ENCODE data around the gene FAHD1.

The FAHD1 gene

DNA sequence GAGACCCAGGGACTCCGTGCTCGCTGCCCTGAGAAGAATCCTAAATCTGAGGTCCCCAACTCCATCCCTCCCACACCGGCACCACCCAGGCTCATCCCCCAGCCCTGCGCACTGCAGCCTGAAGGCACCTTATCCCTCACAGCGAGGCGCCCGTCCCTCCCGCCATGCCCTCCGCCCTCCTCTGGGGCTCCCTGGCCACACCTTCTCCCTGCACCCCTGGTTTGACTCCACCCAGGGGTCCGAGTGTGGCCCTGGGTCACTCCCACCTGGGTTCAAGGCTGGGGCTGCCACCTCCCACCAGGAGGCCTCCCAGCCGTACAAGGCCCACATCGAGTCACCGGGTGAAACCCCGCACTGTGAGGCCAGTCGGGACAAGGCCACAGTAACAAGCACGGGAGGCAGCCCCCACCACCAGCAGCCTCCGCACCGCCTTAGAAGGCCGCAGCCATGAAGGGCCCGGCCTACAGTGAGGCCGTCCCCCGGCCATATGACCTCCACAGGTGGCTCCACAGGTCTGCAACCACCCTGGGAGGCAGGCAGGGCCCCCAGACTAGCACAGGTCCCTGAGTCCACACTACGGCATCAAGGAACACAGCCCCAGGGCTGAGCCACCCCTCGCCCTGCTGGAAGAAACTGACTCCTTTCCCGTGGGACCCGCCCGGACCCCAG, 8.7 kb upstream of the FAHD1 start:
- DNase-seq, result no peak

DNA sequence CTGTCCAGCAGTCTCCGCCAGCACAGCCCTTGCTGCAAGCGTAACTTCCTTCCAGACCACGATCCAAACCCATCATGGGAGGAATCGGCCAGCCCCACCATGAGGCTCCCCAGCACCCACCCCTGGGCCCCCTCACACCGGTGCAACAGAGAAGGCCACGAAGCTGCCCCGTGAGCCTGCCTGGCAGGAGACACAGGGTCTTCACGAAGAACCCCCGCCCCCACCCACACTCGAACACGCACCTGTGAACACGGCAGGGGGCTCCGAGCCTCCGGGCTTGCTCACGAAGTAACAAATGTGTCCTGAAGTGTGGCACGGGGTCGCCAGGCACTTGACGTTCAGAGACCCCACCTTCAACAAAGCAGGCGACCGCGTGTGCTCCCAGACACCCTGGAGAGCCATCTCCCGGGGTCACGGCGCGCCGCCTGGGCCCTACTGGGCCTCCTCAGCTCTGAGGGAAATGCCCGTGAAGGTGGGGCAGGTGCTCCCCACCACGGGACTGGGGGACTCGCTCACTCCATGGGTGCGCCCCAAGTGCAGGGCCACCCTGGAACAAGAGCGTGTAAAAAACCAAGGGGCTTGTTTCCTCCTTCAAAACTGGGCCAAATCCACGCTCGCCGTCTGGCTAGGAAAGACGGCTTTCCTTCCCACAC, 8.0 kb upstream of the FAHD1 start:
- no peak for DNase-seq

DNA sequence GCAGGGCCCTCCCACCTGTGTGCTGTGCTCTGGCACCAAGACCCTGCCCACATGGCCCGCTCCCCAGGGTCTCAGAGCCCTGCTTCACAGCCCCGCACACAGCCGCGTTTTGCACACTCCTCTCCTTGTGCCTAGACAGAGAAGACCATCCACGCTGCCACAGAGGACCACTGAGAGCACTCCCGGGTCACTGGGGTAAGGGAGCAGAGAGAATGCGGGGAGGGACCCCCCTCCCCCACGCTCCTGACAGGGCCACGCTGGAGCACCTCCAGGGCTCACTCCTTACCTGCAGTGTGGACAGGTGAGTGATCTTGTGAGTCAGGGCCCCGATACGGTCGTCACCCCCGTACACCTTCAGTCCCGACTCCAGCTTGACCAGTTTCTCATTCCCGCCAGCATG, 7.4 kb upstream of the FAHD1 start:
- DNase-seq, result no peak

DNA sequence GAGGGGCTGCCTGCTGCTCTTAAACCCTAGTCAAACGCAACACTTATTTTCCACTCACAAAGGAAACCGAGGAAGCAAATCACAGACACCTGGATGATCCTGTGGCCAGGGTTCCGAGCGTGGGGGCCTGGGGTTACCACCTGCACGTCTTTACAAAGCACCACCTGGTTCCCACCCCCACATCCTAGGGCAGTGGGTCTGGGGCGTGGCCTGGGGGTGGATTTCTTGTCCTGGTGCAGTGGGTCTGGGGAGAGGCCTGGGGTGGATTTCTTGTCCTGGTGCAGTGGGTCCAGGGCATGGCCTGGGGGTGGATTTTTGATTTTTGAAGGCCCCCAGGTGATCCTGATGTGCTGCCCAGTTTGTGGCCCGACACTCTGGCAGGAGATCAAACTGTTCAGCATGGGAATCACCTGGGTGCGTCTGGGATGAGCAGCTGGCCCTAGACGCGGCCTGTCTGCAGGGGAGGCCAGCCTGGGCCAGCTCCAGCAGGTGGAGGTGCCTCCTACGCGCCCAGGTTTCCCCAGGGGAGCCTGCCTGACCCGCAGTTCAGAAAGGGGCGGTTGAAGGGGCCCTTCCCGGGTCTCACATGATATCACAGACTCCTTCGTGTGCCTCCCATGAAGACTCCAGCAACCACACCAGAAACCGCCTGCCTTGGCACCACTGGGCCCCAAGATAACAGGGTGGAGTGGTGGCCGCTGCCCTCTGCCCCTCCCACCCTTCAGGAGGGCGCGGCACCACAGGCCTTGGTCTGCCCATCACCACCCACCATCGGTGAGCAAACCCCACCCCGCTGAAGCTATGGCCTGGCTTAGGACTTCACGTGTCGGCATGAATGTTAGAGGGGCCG, 6.7 kb upstream of the FAHD1 start:
- DNase-seq, result no peak

DNA sequence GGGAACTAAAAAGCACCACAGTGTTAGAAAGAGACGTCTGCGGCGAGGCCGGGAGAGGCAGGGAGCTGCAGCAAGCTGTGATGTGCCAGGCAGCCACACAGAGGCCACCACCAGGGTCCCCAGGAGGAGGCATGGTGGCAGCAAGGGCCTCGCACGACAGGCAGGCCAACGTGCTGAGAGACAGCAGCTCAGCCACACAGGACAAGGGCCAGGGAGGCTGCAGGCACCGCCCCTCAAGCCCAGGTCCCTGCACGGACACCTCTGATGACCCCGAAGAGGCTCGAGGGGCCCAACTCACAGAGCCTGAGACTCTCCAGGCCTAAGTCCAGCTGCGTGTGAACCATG, 6.1 kb upstream of the FAHD1 start:
- DNase-seq, result no peak

DNA sequence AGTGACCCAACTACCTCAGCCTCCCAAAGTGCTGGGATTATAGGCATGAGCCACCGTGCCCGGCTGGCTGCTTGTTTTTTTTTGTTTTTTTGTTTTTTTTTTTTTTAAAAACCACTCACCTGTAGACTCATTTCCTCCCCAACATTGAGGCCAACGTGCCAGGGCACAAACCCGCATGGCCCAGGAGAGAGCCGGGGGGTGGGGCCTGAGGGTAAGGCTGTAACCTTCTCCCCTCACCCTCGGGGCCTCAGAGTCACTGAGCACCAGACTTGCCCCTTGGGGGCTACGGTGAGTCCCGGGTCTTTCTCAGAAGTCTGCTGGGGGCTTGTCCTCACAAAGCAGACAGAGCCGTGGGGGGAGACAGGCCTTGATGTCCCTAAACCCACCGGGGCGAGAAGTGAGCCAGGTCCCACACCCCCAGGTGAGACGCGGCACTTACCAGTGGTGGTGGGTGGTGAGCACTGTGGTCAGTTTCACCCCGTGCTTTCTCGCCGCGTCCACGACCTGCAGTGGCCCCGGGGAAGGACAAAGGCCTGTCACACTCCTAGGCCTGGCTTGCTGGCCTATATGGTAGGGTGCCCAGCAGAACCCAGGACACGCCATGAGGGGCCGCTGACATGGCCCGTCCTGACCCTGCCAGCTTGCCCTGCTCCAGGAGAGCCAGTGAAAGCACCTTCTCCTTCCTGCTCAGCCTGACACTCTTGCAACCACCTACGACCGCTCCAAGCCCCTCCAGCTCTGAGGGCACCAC, 5.0 kb upstream of the FAHD1 start:
- DNase-seq, result no peak

DNA sequence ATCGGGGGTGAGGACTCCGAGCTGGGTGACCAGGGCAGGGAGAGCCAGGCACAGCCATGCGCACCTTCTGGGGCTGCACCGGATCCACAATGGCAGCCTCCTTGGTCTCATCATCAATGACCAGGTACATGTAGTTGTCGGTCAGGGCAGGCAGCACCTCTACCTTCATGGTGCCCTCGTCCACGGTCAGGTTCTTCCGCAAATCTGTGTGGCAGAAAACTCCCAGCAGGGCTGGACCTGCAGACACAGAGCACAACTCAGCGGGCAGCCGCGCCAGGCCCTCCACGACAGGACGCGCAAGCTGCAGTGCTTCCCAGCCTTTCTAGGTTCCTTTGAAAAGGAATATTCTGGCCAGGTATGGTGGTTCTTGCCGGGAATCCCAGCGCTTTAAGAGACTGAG, 4.2 kb upstream of the FAHD1 start:
- DNase-seq, result no peak

DNA sequence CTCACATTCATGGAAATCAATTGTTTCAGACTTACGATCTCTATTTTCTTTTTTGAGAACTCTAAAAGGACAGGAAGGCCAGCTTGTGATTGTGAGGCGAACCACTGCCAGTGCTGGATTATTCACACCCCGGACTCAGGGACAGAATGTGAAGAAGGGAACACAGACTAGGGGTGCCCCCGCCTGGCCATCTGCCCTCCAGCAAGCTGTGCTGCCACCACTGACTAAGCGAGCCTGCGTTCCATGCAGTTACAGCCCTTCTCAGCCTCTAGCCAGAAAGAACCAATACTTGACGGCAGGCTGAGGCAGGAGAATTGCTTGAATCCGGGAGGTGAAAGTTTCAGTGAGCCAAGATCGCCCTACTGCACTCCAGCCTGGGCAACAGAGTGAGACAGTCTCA, 3.2 kb upstream of the FAHD1 start:
- no peak for DNase-seq

DNA sequence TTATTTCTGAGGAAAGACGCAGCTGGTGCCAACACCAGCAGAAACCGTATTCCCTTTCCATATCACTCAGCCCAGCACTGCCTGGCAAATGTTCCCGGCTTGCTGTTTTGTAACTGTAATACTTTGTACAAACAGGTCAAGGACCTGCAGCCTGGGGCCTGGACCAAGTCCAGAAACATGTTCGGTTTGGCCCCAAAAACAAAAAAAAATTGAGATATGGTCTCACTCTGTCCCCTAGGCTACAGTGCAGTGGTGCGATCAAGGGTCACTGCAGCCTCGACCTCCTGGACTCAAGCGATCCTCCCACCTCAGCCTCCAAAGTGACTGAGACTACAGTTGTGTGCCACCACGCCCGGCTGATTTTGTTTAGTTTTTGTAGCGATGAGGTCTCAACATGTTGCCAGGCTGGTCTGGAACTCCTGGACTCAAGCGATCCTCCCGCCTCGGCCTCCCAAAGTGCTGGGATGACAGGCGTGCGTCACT, 1.6 kb upstream of the FAHD1 start:
- no peak for DNase-seq

DNA sequence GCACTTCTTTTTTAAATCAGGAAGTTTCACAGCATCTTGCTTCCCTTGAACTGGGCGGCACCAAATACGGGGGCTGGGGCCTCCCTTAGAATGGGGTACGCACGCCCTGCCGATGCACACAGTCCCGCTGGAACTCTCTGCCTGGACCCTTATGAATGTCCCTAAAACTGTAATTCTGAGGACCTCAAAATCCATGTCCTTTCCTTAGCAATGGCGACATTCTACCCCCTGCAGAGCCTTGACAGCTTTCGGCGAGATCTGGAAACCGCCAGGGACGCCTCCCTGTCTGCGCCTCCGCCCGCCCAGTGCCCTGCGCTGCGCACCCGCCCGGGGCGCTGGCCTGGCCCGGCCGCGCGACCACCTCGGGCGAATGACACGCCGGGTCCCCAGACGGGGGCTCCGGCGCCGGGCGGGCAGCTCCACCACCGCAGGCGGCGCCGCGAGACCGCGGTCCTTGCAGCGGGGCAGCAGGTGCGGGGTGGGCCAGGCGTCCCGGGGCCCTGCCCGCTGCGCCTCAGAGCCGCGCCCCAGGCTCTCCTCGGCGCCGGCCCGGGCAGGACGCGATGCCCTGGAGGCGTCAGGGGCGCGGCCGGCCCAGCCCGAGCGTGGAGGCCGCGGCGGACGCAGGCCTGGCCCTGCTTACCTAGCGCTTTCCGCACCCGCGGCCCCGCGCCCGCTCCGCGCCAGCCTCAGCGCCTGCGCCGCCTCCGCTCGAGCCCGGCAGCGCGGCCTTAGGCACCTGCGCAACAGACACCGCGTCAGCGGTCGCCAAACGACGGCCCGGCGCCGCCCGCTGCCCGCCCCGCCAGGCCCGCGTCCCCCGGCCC, 929 bp upstream of the FAHD1 start:
- DNase-seq, result peak; percentile 57

DNA sequence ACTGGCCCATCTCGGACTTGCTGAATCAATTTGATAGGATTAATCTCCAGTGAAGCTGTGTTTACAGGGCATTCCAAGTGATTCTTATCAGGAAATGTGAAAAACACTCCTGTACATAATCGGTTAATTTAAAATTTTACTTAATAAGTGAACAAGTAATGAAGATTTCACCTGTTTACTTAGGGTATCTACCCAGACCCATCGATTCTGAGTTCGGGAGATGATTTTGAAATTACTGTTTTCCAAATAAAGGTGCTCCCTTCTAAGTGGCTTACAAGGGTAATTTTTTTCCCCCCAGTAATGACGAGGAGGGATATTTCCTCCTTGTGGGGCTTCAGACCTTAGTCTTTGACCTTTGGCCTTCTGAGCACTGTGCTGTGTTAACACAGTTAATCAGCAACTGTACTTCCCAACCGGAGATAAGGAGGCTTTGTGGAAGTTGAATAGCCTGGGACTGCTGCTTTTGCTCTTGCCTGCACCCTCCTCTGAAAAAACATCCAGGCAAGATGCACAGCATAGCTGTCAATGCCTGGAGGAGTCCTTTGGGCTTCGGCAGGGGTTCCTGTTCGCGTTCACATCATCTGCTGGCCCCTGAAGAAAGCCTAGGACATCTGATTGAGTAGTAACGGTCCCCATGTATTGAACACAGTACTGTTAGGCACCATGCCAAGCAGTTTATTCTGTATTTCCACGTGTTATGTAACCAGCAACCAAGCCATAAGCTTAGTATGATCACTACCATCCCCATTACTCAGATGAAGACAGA, 1.8 kb downstream of the FAHD1 start:
- DNase-seq, result no peak

DNA sequence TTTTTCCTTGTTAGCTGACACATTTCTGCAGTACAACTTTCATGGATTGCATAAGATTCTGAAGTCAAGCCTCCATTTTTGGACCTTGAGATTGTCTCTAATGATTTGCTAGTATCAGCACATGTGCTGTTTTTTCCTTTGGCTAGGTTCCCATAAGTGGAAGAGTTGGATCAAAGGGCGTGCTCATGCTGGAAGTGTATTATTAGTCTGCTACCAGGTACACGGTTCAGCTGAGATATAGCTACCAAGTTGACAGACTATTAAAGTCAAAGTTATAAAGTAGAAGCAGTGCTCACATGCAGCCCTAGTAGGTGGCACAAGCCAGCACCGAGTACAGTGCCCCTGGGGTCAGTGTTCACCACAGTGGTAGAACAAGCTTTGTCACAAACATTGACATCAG, 3.2 kb downstream of the FAHD1 start:
- no peak for DNase-seq

DNA sequence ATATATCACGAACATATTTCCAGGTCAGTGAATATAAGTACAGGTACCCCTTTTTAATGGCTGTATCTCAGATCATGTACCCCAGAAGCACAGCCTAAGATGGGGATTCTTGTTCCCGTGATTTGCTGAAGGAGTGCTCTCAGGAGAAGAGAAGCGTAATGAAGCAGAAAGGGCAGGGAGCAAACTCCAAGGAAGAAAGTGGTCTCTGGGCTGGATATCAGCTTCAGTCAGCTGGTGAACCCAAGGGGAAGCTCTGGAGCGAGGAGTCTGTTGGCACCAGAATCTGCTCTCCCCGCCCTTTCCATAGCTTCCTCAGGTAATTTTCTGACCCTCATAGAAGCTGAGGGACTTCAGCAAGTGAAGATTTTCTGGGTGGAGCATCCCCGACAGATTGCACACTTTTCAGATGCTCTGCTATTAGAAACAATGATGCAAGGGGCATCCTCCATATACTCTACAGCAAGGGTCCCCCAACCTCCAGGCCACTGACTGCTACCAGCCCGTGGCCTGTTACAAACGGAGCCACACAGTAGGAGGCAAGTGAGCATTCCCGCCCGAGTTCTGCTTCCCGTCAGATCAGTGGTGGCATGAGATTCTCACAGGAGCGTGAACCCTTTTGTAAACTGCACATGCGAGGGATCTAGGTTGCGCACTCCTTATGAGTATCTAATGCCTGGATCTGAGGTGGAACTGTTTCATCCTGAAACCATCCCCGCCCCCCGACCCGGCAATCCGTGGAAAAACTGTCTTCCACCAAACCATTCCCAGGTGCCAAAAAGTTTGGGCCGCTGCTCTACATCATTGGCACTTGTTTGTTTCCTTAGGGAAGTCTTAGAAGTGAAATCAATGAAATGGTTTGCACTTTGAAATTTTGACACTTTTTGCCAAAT, 4.4 kb downstream of the FAHD1 start:
- no peak for DNase-seq

DNA sequence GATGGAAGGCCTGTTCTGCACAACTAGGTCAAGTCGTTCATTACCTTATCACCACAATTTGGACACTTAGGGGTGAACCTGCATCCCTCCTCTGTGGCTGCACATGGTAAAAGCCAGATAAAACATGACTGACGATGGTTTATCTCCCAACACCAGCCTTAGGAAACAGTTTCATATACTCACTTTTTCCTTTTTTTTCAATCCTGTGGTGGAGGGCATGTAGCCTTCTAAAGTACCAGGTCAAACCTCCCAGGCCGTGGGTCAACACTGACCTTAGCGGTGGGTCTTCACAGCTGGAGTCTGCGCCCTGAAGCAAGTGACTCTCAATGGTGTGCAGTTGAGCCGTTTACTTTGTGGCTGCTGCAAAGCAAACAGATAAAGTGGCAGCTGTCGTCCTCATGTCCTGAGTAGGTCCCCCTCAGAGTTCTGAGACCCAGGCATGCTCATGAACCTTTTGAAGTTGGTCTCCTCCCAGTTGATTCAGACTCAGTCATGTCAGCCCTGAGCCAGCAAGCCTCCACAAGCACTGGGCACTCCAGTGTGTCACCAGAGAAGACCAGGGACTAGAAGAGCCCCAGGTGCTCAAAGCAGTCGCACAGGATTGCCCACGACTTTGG, 5.9 kb downstream of the FAHD1 start:
- DNase-seq, result no peak

DNA sequence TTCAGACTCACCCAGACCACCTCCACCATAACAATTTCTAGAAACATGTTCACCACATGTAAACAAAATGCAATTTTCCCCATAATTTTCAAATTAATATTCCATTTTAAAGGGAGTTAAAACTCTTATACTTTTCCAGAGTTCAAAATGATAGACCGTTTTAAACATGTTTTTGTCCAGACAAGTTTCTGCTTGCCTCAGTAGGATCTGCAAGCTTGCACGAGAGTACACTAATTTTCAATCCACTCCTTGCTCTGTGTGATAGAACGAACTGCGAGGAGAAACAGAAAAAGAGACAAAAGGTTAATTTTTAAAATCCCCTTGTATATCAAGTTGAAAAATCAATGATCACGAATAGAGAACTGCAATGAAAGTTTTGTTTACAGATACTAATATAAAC, 7.1 kb downstream of the FAHD1 start:
- DNase-seq, result no peak

DNA sequence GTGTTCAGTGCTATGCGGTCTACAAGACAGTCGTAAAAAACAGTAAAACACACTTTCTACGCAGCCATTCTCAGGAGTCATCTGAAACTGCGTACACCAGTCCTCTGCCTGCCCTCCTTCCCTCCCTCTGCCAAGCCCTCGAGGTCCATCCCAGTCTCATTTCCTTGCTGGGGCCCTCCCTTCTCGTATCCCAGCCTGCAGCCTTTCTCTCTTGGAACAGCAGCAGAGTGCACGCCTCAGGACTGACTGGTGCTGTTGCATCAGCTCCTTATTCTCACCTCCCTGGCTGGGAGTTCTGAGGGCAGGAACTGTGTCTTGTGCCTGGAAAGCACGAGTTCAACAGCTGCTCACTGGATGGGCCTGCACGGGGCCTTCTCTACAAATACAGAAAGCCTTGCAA, 12.5 kb downstream of the FAHD1 start:
- DNase-seq, result no peak

DNA sequence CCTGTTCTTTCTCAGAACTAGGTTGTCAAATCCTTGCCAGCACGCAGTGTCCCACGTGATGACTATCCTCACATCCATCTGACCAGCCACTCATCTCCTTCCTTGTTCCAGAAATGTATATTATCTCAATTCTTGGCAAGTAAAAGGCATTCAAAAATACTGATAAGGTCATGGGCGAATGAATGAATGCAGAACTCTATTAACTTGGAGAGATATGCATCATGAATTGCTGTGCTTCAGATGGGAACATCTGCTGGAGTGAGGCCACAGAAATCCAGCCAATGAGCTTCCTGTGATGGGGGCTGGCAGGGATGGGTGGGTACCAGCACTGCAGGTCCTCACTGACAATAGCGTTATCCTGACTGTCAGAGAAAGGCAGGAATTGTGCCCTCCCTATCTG, 19.0 kb downstream of the FAHD1 start:
- DNase-seq, result no peak

DNA sequence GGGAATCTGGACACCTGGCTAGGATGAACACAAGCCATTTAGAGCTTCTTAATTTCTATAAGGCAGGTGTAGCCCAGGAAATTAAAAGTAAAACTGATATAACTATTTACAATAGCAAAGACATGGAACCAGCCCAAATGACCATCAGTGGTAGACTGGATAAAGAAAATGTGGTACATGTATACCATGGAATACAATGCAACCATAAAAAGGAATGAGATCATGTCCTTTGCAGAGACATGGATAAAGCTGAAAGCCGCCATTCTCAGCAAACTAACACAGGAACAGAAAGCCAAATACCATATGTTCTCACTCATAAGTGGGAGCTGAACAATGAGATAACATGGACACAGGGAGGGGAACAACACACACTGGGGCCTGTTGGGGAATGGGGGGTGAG, 19.4 kb downstream of the FAHD1 start:
- DNase-seq, result no peak

DNA sequence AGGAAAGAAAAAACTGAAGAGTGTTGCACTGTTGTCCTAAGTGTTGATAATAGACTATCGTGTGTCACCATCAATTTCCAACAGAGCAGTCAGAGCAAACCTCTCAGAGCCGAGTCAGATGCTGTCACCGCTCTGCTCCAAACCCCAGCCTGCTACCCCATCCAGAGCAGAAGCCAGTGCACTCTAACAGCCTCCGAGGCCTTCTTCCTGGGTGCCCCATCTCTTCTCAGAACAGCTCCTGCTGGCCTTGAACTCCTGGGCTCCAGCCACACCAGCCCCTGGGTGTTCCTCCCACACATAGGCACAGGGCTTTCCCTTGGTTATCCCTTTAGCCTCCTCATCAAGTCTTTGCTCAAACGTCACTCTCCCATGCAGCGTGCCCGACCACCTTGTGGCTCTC, 24.0 kb downstream of the FAHD1 start:
- no peak for DNase-seq

DNA sequence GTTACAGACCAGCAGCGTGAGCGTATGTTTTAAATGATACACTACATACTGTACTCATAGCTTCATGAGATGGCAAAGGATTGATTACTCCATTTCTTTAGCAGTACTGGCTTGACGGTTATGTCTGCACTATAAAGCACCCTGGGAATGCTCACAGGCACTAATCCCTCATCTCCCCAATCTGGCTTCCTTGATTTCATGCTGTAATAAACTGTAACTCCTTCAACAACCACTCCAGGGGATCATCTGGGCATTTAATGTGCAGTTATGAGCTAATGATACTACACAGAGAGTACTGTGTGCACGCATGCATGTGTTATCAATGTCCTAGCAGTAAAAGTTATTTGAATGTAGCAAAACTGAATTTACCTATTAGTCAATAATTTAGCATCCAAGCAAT, 24.8 kb downstream of the FAHD1 start:
- no peak for DNase-seq

Measured in activated gamma-delta T cell treated with Interleukin-2 at 50 U/mL for 16 hours (primary cell).